ENCODE results near the gene CTTNBP2NL. TPM values are rescaled to one million over a fixed set of nuclear protein-coding genes. Genes with fewer than 3 reads are reported as not detected.

CTTNBP2NL gene
- total and polyA plus RNA-seq, 4 donors: 1.7 to 4.4 (median 3.0) TPM

- TF ChIP-seq ZBTB33 (IDR thresholded peaks at IDR 0.05) (no peak), HNF4A (conservative IDR thresholded peaks at IDR 0.05) (no peak), RXRA (IDR thresholded peaks at IDR 0.05) (no peak)
Measured at GRCh38 chr1:112386731-112387346, 9.2 kb upstream of the CTTNBP2NL start (continued).

- WGBS: 66% methylated on average over 3 of the region's 3 CpGs
- no peak overlapping the region for H3K4me3 ChIP-seq (ENCODE audit: low read depth in 1 of 3, low read length in 3 of 3)
- H3K9me3 ChIP-seq (ENCODE audit: control insufficient read depth in 4 of 4, low read length in 3 of 4): no peaks in the 10 kb centered on the region
- H3K27me3 ChIP-seq (ENCODE audit: control insufficient read depth in 4 of 4, insufficient read depth in 4 of 4, low read length in 3 of 4): peaks cover 0 to 3% (median 0%) of the 10 kb centered on the region in 4 donors
- H3K4me1 ChIP-seq (ENCODE audit: control insufficient read depth in 4 of 4, insufficient read depth in 4 of 4, low read length in 3 of 4): peaks cover 0 to 5% (median 1%) of the 10 kb centered on the region in 4 donors
- DNase-seq (ENCODE audit: low spot score): no peak
- no peaks in the 10 kb centered on the region for H3K36me3 ChIP-seq (ENCODE audit: control insufficient read depth in 4 of 4, insufficient read depth in 3 of 4, low read depth in 1 of 4, low read length in 3 of 4)
- no peak overlapping the region for H3K27ac ChIP-seq (ENCODE audit: low read depth in 1 of 2, low read length in 2 of 2)
- H3K9ac ChIP-seq (ENCODE audit: low read depth in 1 of 2, low read length in 2 of 2): no peak overlapping the region
- TF ChIP-seq GABPA (IDR thresholded peaks at IDR 0.05 in 1 of 2, conservative IDR thresholded peaks at IDR 0.05 in 1 of 2) (no peak), MAX (IDR thresholded peaks at IDR 0.05) (no peak)
Measured at GRCh38 chr1:112387807-112388206, 8.2 kb upstream of the CTTNBP2NL start.

GRCh38 chr1:112388436-112388835, 7.6 kb upstream of the CTTNBP2NL start:
- Histone ChIP-seq H3K9ac (ENCODE audit: low read depth in 1 of 2, low read length in 2 of 2) (no peak overlapping the region), H3K36me3 (ENCODE audit: control insufficient read depth in 4 of 4, insufficient read depth in 3 of 4, low read depth in 1 of 4, low read length in 3 of 4) (no peaks in the 10 kb centered on the region), H3K9me3 (ENCODE audit: control insufficient read depth in 4 of 4, low read length in 3 of 4) (no peaks in the 10 kb centered on the region), H3K4me3 (ENCODE audit: low read depth in 1 of 3, low read length in 3 of 3) (no peak overlapping the region), H3K4me1 (ENCODE audit: control insufficient read depth in 4 of 4, insufficient read depth in 4 of 4, low read length in 3 of 4) (peaks cover 0 to 5% (median 1%) of the 10 kb centered on the region in 4 donors), H3K27me3 (ENCODE audit: control insufficient read depth in 4 of 4, insufficient read depth in 4 of 4, low read length in 3 of 4) (peaks cover 0 to 3% (median 0%) of the 10 kb centered on the region in 4 donors), H3K27ac (ENCODE audit: low read depth in 1 of 2, low read length in 2 of 2) (no peak overlapping the region)
- WGBS: 35% methylated on average over 3 of the region's 3 CpGs
- no peak for DNase-seq (ENCODE audit: low spot score)
- no peak for TF ChIP-seq RAD21 (IDR thresholded peaks at IDR 0.05)
- TF ChIP-seq JUND (IDR thresholded peaks at IDR 0.05): no peak
- no peak for TF ChIP-seq SP1 (IDR thresholded peaks at IDR 0.05)
- no peak for TF ChIP-seq MAX (IDR thresholded peaks at IDR 0.05)
- no peak for TF ChIP-seq HNF4G (IDR thresholded peaks at IDR 0.05)
- no peak for TF ChIP-seq HNF4A (conservative IDR thresholded peaks at IDR 0.05)
- no peak for TF ChIP-seq ZBTB33 (IDR thresholded peaks at IDR 0.05)
- no peak for TF ChIP-seq EGR1 (IDR thresholded peaks at IDR 0.05; ENCODE audit: low read depth in 2 of 2)
- TF ChIP-seq RXRA (IDR thresholded peaks at IDR 0.05): no peak
- TF ChIP-seq FOXA1 (IDR thresholded peaks at IDR 0.05): no peak
- no peak for TF ChIP-seq REST (IDR thresholded peaks at IDR 0.05)
- no peak for TF ChIP-seq TAF1 (conservative IDR thresholded peaks at IDR 0.05)
- no peak for TF ChIP-seq NR2F2 (IDR thresholded peaks at IDR 0.05)
- TF ChIP-seq CTCF (IDR thresholded peaks at IDR 0.05; ENCODE audit: low read depth, low read length, missing input control): no peak
- no peak for TF ChIP-seq FOXA2 (IDR thresholded peaks at IDR 0.05)
